ENCODE results near the gene COG3. TPM values are rescaled to one million over a fixed set of nuclear protein-coding genes. Genes with fewer than 3 reads are reported as not detected.

Gene COG3
- total and polyA plus RNA-seq, 11 donors = 7.7 to 23.1 (median 15.2) TPM

GRCh38 chr13:45448965-45449559 lies 15.7 kb upstream of the COG3 start:
- ATAC-seq (no peak), DNase-seq (no peak)
- Histone ChIP-seq H3K4me3 (no peak overlapping the region), H3K27me3 (no peaks in the 10 kb centered on the region), H3K27ac (no peak overlapping the region), H3K36me3 (no peaks in the 10 kb centered on the region), H3K9me3 (no peaks in the 10 kb centered on the region), H3K4me1 (no peaks in the 10 kb centered on the region)
- whole genome bisulfite sequencing, 4 donors = 75 to 90% (median 87%) methylated on average over 1 of the region's 1 CpG
- intact Hi-C loops (cut with DNase I) = no loop called here
- TF ChIP-seq POLR2A (IDR thresholded peaks at IDR 0.05) (no peak), CTCF (IDR thresholded peaks at IDR 0.05) (no peak)

DNA sequence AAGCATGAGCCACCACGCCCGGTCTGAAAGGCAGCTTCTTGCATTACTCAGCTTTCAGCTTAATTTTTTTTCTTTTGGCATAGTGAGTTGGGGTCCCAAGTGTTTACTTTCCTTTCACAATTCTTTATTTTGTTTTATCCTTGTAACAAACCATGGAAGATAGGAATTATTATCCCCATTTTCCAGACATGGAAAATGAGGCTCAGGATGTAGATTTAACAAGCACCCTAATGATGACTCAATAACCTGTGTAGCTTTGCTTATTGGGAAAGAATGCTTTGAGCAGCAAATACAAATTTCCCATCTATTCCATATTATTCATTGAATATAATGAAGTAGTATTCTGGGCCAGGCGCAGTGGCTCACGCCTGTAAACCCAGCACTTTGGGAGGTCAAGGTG lies 13.5 kb upstream of the COG3 start:
- Histone ChIP-seq H3K4me1 (no peaks in the 10 kb centered on the region), H3K27me3 (no peaks in the 10 kb centered on the region), H3K36me3 (no peaks in the 10 kb centered on the region), H3K27ac (no peak overlapping the region), H3K4me3 (no peak overlapping the region), H3K9me3 (no peaks in the 10 kb centered on the region)
- TF ChIP-seq CTCF (IDR thresholded peaks at IDR 0.05) (no peak), POLR2A (IDR thresholded peaks at IDR 0.05) (no peak)
- ATAC-seq (no peak), DNase-seq (no peak)
- 90 to 95% (median 93%) methylated on average over 4 of the region's 4 CpGs for WGBS, 4 donors
- intact Hi-C loops (cut with DNase I) = no loop called here

DNA sequence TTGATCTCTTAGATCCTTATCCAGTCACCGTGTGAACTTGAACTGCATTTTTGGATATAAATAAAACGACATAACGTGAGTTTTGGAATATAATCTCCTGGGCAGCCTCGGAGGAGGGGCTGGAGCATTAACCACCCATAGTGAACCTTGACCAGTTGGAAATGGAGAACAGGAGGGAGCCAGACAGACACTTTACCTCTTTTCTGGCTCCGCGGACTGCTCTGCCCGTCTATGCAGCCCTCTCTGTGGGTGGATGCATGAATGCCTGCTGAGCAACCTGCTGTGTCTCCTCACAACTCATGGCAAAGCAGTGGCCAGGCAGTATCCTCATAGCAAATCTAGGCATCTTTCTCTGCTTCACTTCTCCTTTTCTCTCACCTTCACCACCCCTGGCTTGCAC lies 10.5 kb upstream of the COG3 start:
- H3K4me1 ChIP-seq = no peaks in the 10 kb centered on the region
- no peak for TF ChIP-seq CTCF (IDR thresholded peaks at IDR 0.05)
- no peak for TF ChIP-seq POLR2A (IDR thresholded peaks at IDR 0.05)
- H3K36me3 ChIP-seq = no peaks in the 10 kb centered on the region
- H3K4me3 ChIP-seq = no peak overlapping the region
- intact Hi-C loops (cut with DNase I) = no loop called here
- H3K27me3 ChIP-seq = no peaks in the 10 kb centered on the region
- no peak for DNase-seq
- H3K9me3 ChIP-seq = peaks cover 0 to 11% (median 0%) of the 10 kb centered on the region in 12 donors
- no peak overlapping the region for H3K27ac ChIP-seq
- WGBS, 4 donors = 65 to 72% (median 69%) methylated on average over 7 of the region's 7 CpGs
- no peak for ATAC-seq

DNA sequence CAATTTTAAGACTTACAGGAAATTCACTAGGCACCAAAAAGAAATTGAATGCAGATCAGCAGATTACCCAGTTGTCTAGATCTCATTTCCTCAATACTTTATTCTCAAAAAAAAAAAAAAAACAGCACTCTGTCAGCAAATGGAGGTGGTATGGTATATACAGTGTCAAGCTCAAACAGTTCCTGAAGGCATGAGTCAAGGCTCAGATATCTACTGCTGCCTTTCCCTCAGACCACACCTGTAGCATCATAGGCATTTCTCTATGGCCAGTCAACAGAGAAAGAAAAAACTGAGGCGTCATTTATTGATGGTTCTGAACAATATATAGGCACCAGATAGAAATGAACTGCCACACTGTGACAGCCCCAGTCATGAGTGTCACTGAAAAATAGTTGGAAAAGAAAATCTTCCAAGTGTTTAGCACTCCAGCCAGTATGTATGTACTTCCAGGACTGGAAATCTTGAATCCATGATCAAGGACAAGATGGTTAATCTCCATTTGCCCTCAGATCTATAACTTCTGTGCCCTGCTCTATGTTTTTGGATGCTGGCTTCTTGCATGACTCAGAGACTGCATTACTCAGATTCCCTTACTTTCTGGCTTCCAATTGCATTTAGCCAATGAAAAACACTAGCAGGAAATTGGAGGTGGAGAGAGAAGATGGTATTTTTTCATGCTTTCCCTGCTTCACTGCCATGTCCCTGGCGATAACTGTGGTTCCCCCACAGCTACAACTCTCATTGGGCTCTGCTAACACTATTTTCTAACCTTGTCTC lies 8.4 kb upstream of the COG3 start:
- intact Hi-C loops (cut with DNase I) = no loop called here
- Histone ChIP-seq H3K4me3 (no peak overlapping the region), H3K36me3 (no peaks in the 10 kb centered on the region), H3K4me1 (no peaks in the 10 kb centered on the region), H3K27ac (no peak overlapping the region), H3K27me3 (no peaks in the 10 kb centered on the region), H3K9me3 (peaks cover 0 to 11% (median 0%) of the 10 kb centered on the region in 12 donors)
- TF ChIP-seq CTCF (IDR thresholded peaks at IDR 0.05) = no peak
- no peak for TF ChIP-seq POLR2A (IDR thresholded peaks at IDR 0.05)
- DNase-seq (no peak), ATAC-seq (no peak)
- 84 to 94% (median 88%) methylated on average over 2 of the region's 2 CpGs for WGBS, 4 donors

Data from heart left ventricle (tissue), 16 donors.